ENCODE results near the gene MPPED1. TPM values are rescaled to one million over a fixed set of nuclear protein-coding genes. Genes with fewer than 3 reads are reported as not detected.

Gene MPPED1
- total and polyA plus RNA-seq, 10 donors = 0.02 to 0.13 (median 0.04) TPM; not detected in 6

DNA sequence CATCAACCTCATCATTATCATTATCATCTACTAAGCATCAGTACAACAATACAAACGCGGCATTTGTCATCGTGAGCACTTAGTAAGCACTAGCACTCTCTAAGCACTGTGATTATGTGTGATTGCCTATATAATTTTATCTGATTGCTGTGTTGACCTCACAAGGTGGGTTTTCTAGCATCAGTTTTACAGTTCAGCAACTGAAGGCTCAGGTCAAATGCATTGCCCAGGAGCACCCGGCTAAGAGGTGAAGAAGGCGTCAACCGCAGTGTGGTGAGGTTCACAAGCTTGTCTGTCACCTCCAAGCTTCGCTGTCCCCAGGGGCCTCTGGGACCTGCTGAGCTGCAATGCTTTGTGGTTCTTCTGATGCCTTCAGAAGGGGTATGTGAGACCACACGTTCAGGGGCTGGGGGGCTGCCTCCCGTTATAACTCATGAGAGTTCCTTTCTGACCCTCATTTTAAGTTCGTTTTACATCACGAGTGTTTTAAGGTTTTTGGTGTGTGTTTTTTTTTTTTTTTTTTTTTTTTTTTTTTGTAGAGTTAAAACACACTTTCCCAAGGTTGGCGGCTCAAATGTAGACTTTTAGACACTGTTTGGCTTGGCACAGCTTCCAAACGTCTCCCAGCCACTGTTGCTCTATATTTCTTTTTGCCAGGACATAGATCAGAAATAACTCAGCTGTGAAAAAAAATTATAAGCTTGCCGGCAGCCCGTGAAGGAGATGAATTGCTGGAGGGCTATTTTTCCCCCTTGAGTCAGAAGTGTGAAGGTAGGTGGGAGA, 34.9 kb upstream of the MPPED1 start:
- no peak overlapping the region for H3K4me3 ChIP-seq
- TF ChIP-seq POLR2AphosphoS5 (IDR thresholded peaks at IDR 0.05) = no peak
- peak overlapping the region in 3 of 8 donors; percentile 26 to 44 (median 29) for H3K27ac ChIP-seq
- H3K4me1 ChIP-seq = peaks cover 0 to 36% (median 20%) of the 10 kb centered on the region in 6 donors
- WGBS, 5 donors = 45 to 67% (median 58%) methylated on average over 15 of the region's 15 CpGs
- no peaks in the 10 kb centered on the region for H3K36me3 ChIP-seq
- intact Hi-C loops (cut with DNase I; ENCODE audit: low total_unique reads) = no loop called here
- H3K9me3 ChIP-seq = peaks cover 0 to 12% (median 9%) of the 10 kb centered on the region in 8 donors
- no peak for DNase-seq
- H3K27me3 ChIP-seq (replicated peaks in 1 of 7) = peaks cover 0 to 66% (median 10%) of the 10 kb centered on the region in 7 donors

DNA sequence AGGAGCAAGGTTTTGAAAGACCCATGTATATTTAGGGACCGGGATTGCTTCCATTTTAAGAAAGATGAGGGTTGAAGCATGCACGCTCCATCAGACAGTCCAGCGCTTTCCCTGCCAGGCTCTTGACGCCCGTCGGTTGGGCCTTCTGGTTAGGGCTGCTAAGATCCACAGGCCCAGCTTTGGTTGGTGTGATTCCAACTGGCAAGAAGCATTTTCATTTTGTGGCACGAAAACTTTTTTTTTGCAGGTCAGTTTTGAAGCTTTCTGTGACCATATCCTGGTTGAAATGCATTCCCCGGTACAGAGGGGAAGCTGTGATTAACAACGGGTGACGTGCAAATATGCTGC, 34.3 kb upstream of the MPPED1 start:
- DNase-seq = no peak
- Histone ChIP-seq H3K27ac (peak overlapping the region in 3 of 8 donors; percentile 26 to 44 (median 29)), H3K27me3 (replicated peaks in 1 of 7) (peaks cover 0 to 62% (median 10%) of the 10 kb centered on the region in 7 donors), H3K4me1 (peaks cover 0 to 36% (median 20%) of the 10 kb centered on the region in 6 donors), H3K9me3 (peaks cover 0 to 12% (median 9%) of the 10 kb centered on the region in 8 donors), H3K36me3 (no peaks in the 10 kb centered on the region), H3K4me3 (no peak overlapping the region)
- TF ChIP-seq, protein P1, sequence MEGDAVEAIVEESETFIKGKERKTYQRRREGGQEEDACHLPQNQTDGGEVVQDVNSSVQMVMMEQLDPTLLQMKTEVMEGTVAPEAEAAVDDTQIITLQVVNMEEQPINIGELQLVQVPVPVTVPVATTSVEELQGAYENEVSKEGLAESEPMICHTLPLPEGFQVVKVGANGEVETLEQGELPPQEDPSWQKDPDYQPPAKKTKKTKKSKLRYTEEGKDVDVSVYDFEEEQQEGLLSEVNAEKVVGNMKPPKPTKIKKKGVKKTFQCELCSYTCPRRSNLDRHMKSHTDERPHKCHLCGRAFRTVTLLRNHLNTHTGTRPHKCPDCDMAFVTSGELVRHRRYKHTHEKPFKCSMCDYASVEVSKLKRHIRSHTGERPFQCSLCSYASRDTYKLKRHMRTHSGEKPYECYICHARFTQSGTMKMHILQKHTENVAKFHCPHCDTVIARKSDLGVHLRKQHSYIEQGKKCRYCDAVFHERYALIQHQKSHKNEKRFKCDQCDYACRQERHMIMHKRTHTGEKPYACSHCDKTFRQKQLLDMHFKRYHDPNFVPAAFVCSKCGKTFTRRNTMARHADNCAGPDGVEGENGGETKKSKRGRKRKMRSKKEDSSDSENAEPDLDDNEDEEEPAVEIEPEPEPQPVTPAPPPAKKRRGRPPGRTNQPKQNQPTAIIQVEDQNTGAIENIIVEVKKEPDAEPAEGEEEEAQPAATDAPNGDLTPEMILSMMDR (IDR thresholded peaks at IDR 0.05 in 8 of 11, conservative IDR thresholded peaks at IDR 0.05 in 3 of 11) = no peak
- TF ChIP-seq POLR2A (IDR thresholded peaks at IDR 0.05) = no peak
- TF ChIP-seq POLR2AphosphoS5 (IDR thresholded peaks at IDR 0.05) = no peak
- intact Hi-C loops (cut with DNase I; ENCODE audit: low total_unique reads) = no loop called here
- 41 to 64% (median 48%) methylated on average over 10 of the region's 10 CpGs for WGBS, 5 donors

DNA sequence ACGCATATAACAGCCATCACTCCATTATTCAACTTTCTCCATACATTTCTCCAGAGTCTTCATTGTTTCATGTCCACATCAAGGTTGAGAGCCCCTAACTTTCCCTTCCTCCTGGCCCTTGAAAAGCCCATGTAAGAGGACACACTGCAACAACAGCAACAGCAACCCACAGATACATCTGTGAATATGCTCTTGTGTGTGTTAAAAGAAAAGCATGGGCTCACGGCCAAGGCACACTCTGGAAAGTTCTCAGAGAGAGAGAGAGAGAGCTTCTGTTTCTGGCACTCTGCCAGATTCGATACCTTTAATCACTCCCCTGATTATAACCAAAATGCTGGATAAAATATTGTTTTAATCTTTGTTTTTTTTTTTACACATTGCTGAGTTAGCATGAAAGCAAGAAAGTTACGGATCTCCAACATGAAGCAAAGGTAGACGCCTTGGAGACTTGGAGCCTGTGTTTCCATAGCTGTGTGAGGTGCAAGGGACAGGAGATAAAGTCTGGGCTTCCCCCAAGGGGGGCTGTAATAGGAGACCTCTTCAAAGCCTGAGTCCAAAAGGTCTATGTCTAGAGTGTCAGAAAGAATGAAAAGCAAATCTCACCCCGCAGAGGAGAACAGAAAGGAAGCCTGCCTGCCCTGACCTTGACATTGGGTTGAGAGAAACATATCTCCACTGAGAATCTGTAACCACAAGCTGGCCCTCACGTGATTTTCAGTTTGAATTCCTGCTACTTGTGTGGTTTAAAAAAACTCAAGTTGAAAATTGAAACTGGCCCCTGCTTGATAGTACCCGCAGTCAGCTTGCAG, 33.7 kb upstream of the MPPED1 start:
- no peak for DNase-seq
- intact Hi-C loops (cut with DNase I; ENCODE audit: low total_unique reads) = no loop called here
- H3K4me3 ChIP-seq = no peak overlapping the region
- no peaks in the 10 kb centered on the region for H3K36me3 ChIP-seq
- H3K4me1 ChIP-seq = peaks cover 0 to 36% (median 20%) of the 10 kb centered on the region in 6 donors
- WGBS, 5 donors = 13 to 20% (median 17%) methylated on average over 8 of the region's 8 CpGs
- peaks cover 0 to 61% (median 10%) of the 10 kb centered on the region in 7 donors for H3K27me3 ChIP-seq (replicated peaks in 1 of 7)
- H3K9me3 ChIP-seq = peaks cover 0 to 12% (median 9%) of the 10 kb centered on the region in 8 donors
- H3K27ac ChIP-seq = peak overlapping the region in 4 of 8 donors; percentile 16 to 29 (median 24)
- no peak for TF ChIP-seq POLR2AphosphoS5 (IDR thresholded peaks at IDR 0.05)
- TF ChIP-seq POLR2A (IDR thresholded peaks at IDR 0.05) = no peak
- TF ChIP-seq, protein P1 (IDR thresholded peaks at IDR 0.05 in 8 of 11, conservative IDR thresholded peaks at IDR 0.05 in 3 of 11) = no peak

DNA sequence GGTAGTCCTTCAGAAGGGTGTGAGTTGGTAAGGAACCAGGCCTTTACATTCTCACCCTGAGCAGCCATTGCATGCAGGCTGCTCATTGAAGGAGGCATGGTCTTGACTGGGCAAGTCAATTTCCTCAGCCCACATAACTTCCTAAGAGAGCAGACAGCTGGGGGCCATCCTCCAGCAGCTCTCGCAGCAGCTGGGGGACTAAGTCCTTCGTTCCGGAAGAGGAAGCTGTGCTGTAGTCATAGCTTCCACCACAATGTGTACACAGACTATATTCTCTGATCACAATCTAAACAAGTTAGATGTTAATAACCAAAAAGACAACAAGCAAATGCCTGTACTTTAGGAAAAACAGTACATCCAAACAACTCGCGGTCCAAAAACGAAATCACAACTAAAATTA, 30.1 kb upstream of the MPPED1 start:
- Histone ChIP-seq H3K4me3 (no peak overlapping the region), H3K4me1 (peaks cover 0 to 37% (median 24%) of the 10 kb centered on the region in 6 donors), H3K36me3 (no peaks in the 10 kb centered on the region), H3K27me3 (replicated peaks in 1 of 7) (peaks cover 0 to 49% (median 6%) of the 10 kb centered on the region in 7 donors), H3K27ac (no peak overlapping the region), H3K9me3 (no peaks in the 10 kb centered on the region)
- intact Hi-C loops (cut with DNase I; ENCODE audit: low total_unique reads) = loop anchor here (10.0 kb wide), 1 partner anchor 1243 kb away; no protein-coding TSS in a partner anchor
- TF ChIP-seq POLR2A (IDR thresholded peaks at IDR 0.05) (no peak), POLR2AphosphoS5 (IDR thresholded peaks at IDR 0.05) (no peak)
- TF ChIP-seq, protein P1 (IDR thresholded peaks at IDR 0.05 in 8 of 11, conservative IDR thresholded peaks at IDR 0.05 in 3 of 11) = no peak
- whole genome bisulfite sequencing, 5 donors = 32 to 57% (median 40%) methylated on average over 6 of the region's 6 CpGs
- DNase-seq = no peak
